Lower leg skin (tissue), 4 donors: ENCODE measurements around the gene PM20D1. TPM values are rescaled to one million over a fixed set of nuclear protein-coding genes. Genes with fewer than 3 reads are reported as not detected.
"Not testable (repeated sequence)": the region's sequence is repeated elsewhere in the genome, so short reads cannot be mapped to it uniquely, and the experiment has no call there.

Experiments
- DNase-seq, 2 donors: peaks; one replicate each; pipeline ENCODE4 v3.0.0-alpha.2; 2019; ENCODE audit warnings: low spot score in 2 of 2
- H3K4me3 ChIP-seq: fragments of 200-600 bp; sonication (generic); 2 replicates; pipeline ENCODE4 v1.5.1; 2017; ENCODE audit warnings: mild to moderate bottlenecking, low read depth; ENCODE audit not compliant: poor library complexity, severe bottlenecking
- CTCF ChIP-seq, 3 donors: fragments of 450-650 bp; IDR thresholded peaks; one replicate each; pipeline ENCODE4 v1.5.1; 2016; ENCODE audit warnings: antibody characterized with exemption in 3 of 3, mild to moderate bottlenecking in 3 of 3, moderate library complexity in 2 of 3
- POLR2A ChIP-seq, 2 donors: fragments of 450-650 bp; IDR thresholded peaks; one replicate each; pipeline ENCODE4 v1.6.1; 2016 to 2017; ENCODE audit warnings: antibody characterized with exemption in 2 of 2, mild to moderate bottlenecking in 1 of 2, moderate library complexity in 1 of 2
- WGBS, 2 donors: methylation state at CpG; one replicate each; pipeline ENCODE4 v1.1.5; 2018; 5-methylcytosine and 5-hydroxymethylcytosine counted together
- intact Hi-C: fragments of 100-400 bp; cut with DNase I; formaldehyde crosslinking; loops from one replicate; pipeline ENCODE4 v1.15.0; 2023; ENCODE audit warnings: low total_unique reads
- total RNA-seq, 4 donors: library from RNA; depleted of rRNA; stranded (reverse); fragments of >200 nt; gene quantifications; one replicate each; pipeline ENCODE4 v1.1.0, GENCODE V29; 2016

The PM20D1 gene
- total RNA-seq, 4 donors from 2014 or later: 6.5 to 89.1 (median 35.0) TPM

GRCh38 chr1:205858141-205858961 is 8.4 kb upstream of the PM20D1 start:
- no peak for DNase-seq
- intact Hi-C loops: no loop called here
- H3K4me3 ChIP-seq: no peak overlapping the region
- WGBS, 2 donors: 64 to 67% methylated on average over 6 of the region's 6 CpGs
- TF ChIP-seq CTCF (IDR thresholded peaks at IDR 0.05) (no peak), POLR2A (IDR thresholded peaks at IDR 0.05) (no peak)

GRCh38 chr1:205857501-205857900 is 7.6 kb upstream of the PM20D1 start:
- WGBS, 2 donors: 47 to 50% methylated on average over 2 of the region's 2 CpGs
- DNase-seq, intact Hi-C loops, H3K4me3 ChIP-seq: not testable (repeated sequence)

GRCh38 chr1:205856433-205856832 is 6.5 kb upstream of the PM20D1 start:
- H3K4me3 ChIP-seq: no peak overlapping the region
- intact Hi-C loops: no loop called here
- no peak for DNase-seq
- no peak for TF ChIP-seq POLR2A (IDR thresholded peaks at IDR 0.05)
- no peak for TF ChIP-seq CTCF (IDR thresholded peaks at IDR 0.05)

GRCh38 chr1:205852969-205853368 is 3.0 kb upstream of the PM20D1 start:
- DNase-seq: no peak
- intact Hi-C loops: no loop called here

GRCh38 chr1:205851993-205852392 is 2.1 kb upstream of the PM20D1 start:
- no peak overlapping the region for H3K4me3 ChIP-seq
- intact Hi-C loops: no loop called here
- DNase-seq: no peak
- WGBS, 2 donors: 55 to 59% methylated on average over 4 of the region's 4 CpGs
- TF ChIP-seq POLR2A (IDR thresholded peaks at IDR 0.05) (no peak), CTCF (IDR thresholded peaks at IDR 0.05) (no peak)

More at GRCh38 chr1:205852969-205853368, 3.0 kb upstream of the PM20D1 start:
- H3K4me3 ChIP-seq: no peak overlapping the region
- TF ChIP-seq CTCF (IDR thresholded peaks at IDR 0.05) (no peak), POLR2A (IDR thresholded peaks at IDR 0.05) (no peak)

GRCh38 chr1:205843036-205843859 is 6.7 kb downstream of the PM20D1 start:
- TF ChIP-seq CTCF (IDR thresholded peaks at IDR 0.05) (no peak), POLR2A (IDR thresholded peaks at IDR 0.05) (no peak)
- intact Hi-C loops: no loop called here
- 45 to 47% methylated on average over 3 of the region's 3 CpGs for WGBS, 2 donors
- no peak for DNase-seq
- no peak overlapping the region for H3K4me3 ChIP-seq
